HG03097 (cell line): Measurements from ENCODE around the gene FCER2.

Experiments
- ATAC-seq: cut with Tn5 transposase; IDR thresholded peaks from one replicate; pipeline ENCODE4 v1.9.1; 2021; ENCODE audit not compliant: unreplicated experiment, low FRiP score

Gene FCER2

GRCh38 chr19:7734220-7735203 is 32.6 kb upstream of the FCER2 start:
- no peak for ATAC-seq

DNA sequence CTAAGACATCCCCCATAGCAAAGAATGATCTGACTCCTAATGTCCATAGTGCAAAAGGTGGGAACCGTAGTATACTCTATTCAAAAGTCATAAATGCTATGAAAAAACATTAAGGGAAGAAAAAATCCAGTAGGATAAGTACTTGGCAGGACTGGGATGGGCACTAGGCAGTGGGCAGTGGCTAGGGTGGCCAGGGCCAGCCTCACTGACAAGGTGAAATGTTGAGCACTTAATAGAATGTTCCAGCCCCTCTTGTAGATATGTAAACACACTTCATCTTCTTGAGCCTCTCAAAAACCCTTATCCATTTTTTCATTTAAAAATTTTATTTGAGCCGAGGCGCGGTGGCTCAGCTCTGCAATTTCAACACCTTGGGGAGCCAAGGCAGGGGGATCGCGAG is 31.4 kb upstream of the FCER2 start:
- no peak for ATAC-seq

- ATAC-seq = no peak
Measured at GRCh38 chr19:7732045-7732444, 30.1 kb upstream of the FCER2 start, which contains the start of gene CLEC4G. Gene CLEC4G, minus strand, starts transcription at chr19:7732110. Its CDS starts 8 bp downstream, at chr19:7732102.

- ATAC-seq = no peak
Measured at GRCh38 chr19:7731615-7732014, 29.7 kb upstream of the FCER2 start.

GRCh38 chr19:7731218-7731595 is 29.3 kb upstream of the FCER2 start:
- no peak for ATAC-seq

DNA sequence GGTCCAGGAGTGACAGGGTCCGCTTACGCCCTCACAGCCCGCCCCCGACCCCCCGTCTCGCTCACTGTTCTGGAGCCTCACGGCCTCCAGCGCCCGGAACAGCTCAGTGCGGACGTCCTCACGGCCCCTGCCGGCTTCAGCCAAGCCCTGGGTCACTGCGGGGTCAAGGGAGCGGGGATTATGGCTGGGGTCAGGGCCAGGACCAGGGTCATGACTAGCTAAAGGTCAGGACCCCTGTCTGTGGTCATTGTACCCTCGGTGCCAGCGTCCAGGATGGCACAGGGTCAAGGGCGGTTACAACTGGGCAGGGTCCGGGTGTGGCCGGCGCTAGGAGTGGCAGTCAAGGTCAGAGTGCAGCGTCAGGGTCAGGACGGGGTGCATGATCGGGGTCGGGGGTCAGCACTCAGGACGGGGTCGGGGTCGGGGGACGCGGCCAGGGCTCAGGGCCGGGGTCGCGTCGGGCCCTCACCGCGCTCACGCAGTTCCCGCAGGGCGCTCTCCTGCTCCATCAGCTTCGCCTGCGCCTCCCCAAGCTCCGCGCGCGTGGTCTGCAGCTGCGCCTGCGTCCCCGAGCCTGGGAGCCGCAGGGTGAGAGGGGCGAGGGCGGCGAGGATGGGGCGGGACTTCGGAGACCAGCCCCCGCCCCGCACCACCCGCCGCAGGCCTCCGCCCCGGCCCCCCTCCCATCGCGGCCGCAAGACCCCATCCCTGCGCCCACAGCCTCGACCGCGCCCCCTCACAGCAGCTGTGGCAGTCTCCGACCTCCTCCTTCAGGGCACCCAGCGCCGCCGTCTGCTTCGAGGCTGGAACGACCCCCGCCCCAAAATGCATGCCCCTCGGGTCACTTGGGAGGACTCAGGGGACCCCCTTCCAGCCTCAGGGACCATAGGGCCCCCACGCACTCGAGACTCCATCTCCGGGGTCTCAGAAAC is 28.6 kb upstream of the FCER2 start:
- no peak for ATAC-seq

DNA sequence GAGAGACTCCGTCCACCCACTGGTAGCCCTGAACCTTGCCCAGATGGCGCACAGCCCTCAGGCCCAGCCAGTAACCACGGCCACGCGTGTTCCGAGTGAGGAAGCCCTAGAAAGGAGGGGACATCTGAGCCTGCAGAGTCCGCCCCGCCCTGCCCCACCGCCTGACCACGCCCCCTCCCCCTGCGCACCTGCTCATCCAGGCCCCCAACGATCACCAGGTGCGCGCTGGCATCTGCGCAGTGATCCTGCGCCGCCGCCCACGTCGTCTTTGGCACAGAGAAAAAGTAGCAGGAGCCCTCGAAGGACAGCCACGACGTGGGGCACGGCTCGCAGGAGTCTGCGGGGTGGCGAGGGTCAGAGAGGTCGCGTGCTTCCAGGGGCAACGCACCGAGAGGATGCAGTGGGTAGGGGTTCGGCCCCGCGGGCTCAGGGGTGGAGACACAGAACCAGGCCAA is 27.9 kb upstream of the FCER2 start:
- ATAC-seq = no peak

GRCh38 chr19:7729211-7729610 is 27.3 kb upstream of the FCER2 start:
- ATAC-seq = no peak

DNA sequence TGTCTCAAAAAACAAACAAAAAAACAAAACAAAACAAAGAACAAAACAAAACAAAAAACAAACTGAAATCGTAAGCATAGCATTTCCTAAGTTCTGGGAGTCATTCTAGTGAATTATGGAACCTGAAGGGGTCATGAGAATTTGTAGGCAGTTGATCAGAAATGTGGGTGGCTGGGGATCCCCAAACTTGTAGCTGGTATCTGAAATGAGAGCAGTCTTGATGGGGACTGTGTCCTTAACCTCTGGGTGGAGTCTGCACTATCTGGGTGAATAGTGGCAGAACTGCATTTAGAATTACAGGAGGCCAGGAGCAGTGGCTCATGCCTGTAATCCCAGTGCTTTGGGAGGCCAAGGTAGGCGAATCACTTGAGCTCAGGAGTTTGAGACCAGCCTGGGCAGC is 23.9 kb upstream of the FCER2 start:
- ATAC-seq = no peak

GRCh38 chr19:7722231-7722651 is 20.3 kb upstream of the FCER2 start:
- ATAC-seq = peak; percentile 66

GRCh38 chr19:7720351-7720750 is 18.4 kb upstream of the FCER2 start:
- no peak for ATAC-seq

- no peak for ATAC-seq
Measured at GRCh38 chr19:7718668-7719067, 16.7 kb upstream of the FCER2 start.

DNA sequence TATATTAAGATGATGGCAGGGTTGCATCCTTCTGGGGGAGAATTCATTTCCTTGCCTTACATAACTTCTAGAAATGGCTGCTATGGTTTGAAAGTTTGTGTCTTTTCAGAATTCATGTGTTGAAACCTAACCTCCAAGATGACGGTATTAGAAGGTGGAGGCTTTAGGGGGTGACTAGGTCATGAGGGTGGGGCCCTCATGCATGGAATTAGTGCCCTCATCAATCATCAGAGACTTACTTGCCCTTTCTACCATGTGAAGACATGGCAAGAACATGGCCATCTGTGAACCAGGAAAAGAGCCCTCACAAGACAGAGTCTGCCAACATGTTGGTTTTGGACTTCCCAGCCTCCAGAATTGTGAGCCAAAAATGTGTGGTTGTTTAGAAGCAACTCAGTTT is 14.8 kb upstream of the FCER2 start:
- no peak for ATAC-seq

DNA sequence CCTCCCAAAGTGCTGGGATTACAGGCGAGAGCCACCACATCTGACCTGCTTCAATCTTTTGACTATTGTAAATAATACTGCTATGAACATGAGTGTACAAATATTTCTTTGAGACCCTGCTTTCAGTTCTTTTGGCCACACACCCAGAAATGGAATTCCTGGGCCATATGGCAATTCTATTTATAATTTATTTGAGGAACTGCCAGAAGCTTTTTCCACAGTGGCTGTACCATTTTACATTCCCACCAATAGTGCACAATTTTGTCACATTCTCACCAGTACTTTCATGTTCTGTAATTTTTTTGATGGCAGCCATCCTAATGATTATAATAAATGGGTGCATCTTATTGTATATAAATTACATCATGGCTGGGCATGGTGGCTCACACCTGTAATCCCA is 13.7 kb upstream of the FCER2 start:
- no peak for ATAC-seq

DNA sequence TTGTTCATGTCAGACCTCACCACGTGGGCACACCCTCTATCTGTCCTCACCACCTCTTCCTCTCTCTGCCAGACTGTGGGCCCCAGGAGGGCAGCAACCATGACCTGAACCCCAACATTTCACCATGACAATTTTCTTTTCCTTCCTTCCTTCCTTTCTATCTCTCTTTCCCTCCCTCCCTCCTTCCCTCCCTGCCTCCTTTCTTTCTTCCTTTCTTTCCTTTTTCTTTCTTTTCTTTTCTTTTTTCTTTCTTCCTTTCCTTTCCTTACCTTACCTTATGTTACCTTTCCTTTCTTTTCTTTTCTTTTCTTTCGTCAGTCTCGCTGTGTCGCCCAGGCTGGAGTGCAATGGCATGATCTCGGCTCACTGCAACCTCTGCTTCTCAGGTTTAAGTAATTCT is 8.7 kb upstream of the FCER2 start:
- ATAC-seq = no peak

DNA sequence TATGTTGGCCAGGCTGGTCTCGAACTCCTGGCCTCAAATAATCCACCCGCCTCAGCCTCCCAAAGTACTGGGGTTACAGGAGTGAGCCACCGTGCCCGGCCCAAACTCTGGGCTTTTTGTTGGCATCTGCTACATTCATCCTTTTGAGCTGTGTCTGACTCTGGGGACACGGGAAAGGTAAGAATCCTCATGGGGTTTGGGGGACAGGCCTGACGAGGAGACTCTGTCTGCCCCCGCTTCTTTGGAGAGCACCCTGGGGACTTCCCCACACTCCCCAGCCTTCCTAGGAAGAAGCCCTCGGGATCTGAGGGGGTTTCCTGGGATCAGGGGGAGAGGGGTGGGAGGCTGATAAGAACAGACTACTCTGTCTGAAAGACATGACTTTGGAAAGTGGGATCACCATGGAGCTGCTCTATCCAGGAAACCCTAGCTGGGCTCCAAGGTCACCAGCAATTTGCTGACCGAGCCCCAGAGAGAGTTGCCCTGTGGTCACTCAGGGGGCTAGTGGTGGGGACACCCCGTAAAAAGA is 8.1 kb upstream of the FCER2 start:
- ATAC-seq = no peak

DNA sequence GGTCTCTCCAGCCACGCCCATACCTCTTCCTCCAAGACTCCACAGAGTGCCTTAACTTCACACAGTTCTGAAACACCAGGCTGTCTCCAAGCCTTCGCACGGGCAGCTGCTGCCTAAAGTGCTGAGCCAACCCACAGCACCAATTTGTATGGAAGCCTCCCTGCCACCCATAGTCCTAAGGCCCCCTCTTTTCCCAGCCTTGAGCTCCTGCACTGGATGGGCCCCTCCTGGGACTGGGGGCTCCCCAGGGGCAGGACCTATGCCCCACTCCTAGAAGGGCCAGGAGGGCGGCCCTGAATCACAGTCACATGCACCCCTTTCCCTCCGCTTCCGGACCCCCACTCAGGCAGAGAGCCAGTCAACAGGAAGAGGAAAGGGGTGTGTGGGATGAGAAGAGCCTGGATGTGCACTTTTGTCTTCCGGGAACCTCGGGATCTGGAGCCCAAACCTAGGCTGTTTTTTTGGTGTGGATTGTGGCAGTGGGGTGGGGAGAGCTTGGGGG is 5.1 kb upstream of the FCER2 start:
- no peak for ATAC-seq

GRCh38 chr19:7706188-7706954 is 4.4 kb upstream of the FCER2 start:
- no peak for ATAC-seq

DNA sequence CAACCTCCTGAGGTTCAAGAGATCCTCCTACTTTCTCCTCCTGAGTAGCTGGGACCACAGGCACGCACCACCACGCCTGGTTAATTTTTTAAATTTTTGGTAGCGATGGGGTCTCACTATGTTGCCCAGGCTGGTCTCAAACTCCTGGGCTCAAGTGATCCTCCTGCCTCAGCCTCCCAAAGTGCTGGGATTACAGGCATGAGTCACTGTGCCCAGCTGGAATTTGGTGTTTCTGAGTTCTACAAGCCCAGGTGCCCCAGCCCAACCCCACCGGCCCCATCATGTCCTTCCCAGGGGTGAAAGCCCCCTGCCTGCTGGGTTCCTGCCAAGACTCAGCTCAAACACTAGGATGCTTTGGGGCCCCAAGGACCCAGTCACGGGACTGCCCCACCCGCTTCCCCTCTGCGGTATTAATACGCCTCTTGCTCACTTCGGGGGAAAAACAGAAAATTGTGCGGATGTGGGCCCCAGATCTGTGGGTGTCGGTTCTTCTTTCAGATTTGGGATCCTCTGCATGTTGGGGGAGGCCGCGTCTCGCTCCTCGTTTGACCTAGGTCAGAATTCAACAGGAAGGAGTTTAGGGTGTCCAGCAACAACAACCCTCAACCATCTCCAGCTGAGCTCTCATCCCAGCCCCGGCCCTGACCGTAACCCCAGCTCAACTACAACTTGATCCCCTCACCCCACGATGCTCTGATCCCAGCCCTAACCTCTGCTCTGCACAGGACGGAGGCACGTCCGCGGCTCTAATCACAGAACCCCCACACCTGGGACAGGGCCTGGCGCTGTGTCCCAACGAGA is 3.7 kb upstream of the FCER2 start:
- no peak for ATAC-seq
